Measurements from ENCODE around the gene SERPINA5. TPM values are rescaled to one million over a fixed set of nuclear protein-coding genes. Genes with fewer than 3 reads are reported as not detected.
A peak's percentile ranks its signal among the peaks of the same experiment; 100 is the strongest.

Gene SERPINA5
- polyA plus RNA-seq (2012; rRNA removed), result 0.08 and 0.13 TPM in 2 replicates
- 0.08 and 0.18 TPM in 2 replicates for polyA plus RNA-seq (2012; cell fraction: cytosol; rRNA removed)
- 0.07 and 0.08 TPM in 2 replicates for polyA plus RNA-seq (2012; cell fraction: nucleus; rRNA removed)

GRCh38 chr14:94581127-94581999 lies at the start of gene SERPINA5:
SERPINA5 (plus strand) TSS chr14:94581426; CDS start chr14:94587363, 5,937 bp downstream.
- POLR2A ChIA-PET, result no interaction called here
- peak; percentile 80 for DNase-seq
- Histone ChIP-seq H3K9ac (no peak within 1 kb of the TSS), H2AFZ (ENCODE audit: low read depth) (no peak within 1 kb of the TSS), H3F3A (replicated peaks; ENCODE audit: insufficient read depth) (no peaks in the 10 kb centered on the region), H3K36me3 (replicated peaks in 1 of 2; ENCODE audit: control insufficient read depth in 1 of 2, insufficient read depth in 2 of 2, low read length in 1 of 2) (no peaks in the 10 kb centered on the region), H3K9me2 (no peaks in the 10 kb centered on the region), H3K27ac (ENCODE audit: low read depth in 2 of 2, low read length in 1 of 2) (no peak within 1 kb of the TSS), H3K27me3 (ENCODE audit: insufficient read depth) (no peaks in the 10 kb centered on the region), H3K4me1 (ENCODE audit: control insufficient read depth in 1 of 2, insufficient read depth in 2 of 2, low read depth in 1 of 2, low read length in 1 of 2) (peaks cover 0 to 13% of the 10 kb centered on the region in 2 experiments; a peak in 1 of 4 replicates), H3K79me2 (ENCODE audit: insufficient read depth) (no peaks in the 10 kb centered on the region), H3K9me3 (no peaks in the 10 kb centered on the region), H3K4me2 (no peak within 1 kb of the TSS), H4K20me1 (ENCODE audit: insufficient read depth) (no peaks in the 10 kb centered on the region), H3K4me3 (ENCODE audit: low read depth in 2 of 2, low read length in 1 of 2) (no peak within 1 kb of the TSS)
- WGBS (ENCODE audit: low lambda C conversion rate), result 45% methylated on average over 16 of the region's 18 CpGs
- TF ChIP-seq MEF2A (IDR thresholded peaks at IDR 0.05; ENCODE audit: borderline replicate concordance, low read depth) (no peak), MAX (IDR thresholded peaks at IDR 0.05; ENCODE audit: low read depth) (no peak), RXRA (IDR thresholded peaks at IDR 0.05; ENCODE audit: borderline replicate concordance, low read depth) (no peak), EP300 (IDR thresholded peaks at IDR 0.05; ENCODE audit: borderline replicate concordance in 1 of 2, low read depth in 1 of 2, low read length in 1 of 2) (no peak), RAD21 (IDR thresholded peaks at IDR 0.05; ENCODE audit: low read length) (no peak), SIN3A (IDR thresholded peaks at IDR 0.05; ENCODE audit: borderline replicate concordance, low read depth, low read length) (no peak), YY1 (IDR thresholded peaks at IDR 0.05; ENCODE audit: low read depth) (no peak), CTCF (IDR thresholded peaks at IDR 0.05) (no peak), EZH2phosphoT487 (IDR thresholded peaks at IDR 0.05; ENCODE audit: borderline replicate concordance, low read depth) (no peak), JUND (IDR thresholded peaks at IDR 0.05) (no peak), IRF3 (IDR thresholded peaks at IDR 0.05; ENCODE audit: low read depth, low read length) (no peak), GABPA (IDR thresholded peaks at IDR 0.05; ENCODE audit: low read depth) (no peak), PBX3 (IDR thresholded peaks at IDR 0.05) (no peak), MXI1 (IDR thresholded peaks at IDR 0.05; ENCODE audit: low read depth, low read length) (no peak), NRF1 (IDR thresholded peaks at IDR 0.05; ENCODE audit: low read depth, low read length) (no peak)
- CTCF ChIA-PET, result interaction anchor here (1.4 to 2.1 kb wide), 2 partner anchors 33 to 95 kb away, joined by 5 to 7 read pairs; no protein-coding TSS in a partner anchor

Measured in SK-N-SH (cell line).